TTC549 (cell line): ENCODE data around the gene SLC23A2.
"Not testable (repeated sequence)": the region's sequence is repeated elsewhere in the genome, so short reads cannot be mapped to it uniquely, and the experiment has no call there.

Experiments
- FAIRE-seq: peaks from 2 replicates; lab custom pipeline; 2012; peaks lifted over from hg19 to GRCh38; lab: Jason Lieb, UNC

The SLC23A2 gene

DNA sequence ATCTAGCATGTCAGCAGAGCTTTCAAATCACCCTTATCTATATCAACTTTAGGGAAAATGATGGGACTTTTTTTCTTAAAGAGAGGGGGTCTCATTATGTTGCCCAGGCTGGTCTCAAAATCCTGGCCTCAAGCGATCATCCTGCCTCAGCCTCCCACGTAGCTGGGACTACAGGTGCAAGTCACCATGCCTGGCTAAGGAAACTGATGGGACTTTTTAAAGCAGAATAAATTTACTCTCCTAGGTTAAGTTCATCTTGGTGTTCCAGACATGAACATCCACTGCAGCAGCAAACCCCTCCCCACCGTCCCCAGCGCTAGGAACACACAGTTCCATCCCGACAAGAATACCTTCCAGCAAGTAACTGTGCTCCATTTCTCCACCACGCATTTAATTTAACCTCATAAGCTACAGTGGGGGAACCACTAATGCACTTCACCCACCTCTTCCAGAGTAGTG lies 64.9 kb downstream of the SLC23A2 start:
- FAIRE-seq, result no peak

DNA sequence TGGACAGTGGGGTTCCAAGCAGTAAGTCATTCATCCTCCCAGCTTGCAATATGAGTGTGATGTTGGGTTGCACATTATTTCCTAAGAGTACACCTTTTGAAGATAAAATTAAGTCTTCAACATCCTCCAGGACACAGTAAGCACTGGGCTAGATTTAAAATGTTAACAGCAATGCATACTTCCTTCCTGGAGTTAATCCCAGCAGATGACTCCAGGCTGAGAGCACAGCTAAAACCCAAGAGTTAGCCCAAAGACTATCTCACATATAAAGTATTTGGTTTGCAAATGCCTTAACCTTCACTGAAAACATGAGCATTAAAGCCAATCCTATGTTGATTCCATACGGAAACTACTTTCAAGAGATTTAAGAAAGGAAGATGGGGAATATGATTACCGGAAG lies 69.2 kb downstream of the SLC23A2 start:
- FAIRE-seq, result no peak

DNA sequence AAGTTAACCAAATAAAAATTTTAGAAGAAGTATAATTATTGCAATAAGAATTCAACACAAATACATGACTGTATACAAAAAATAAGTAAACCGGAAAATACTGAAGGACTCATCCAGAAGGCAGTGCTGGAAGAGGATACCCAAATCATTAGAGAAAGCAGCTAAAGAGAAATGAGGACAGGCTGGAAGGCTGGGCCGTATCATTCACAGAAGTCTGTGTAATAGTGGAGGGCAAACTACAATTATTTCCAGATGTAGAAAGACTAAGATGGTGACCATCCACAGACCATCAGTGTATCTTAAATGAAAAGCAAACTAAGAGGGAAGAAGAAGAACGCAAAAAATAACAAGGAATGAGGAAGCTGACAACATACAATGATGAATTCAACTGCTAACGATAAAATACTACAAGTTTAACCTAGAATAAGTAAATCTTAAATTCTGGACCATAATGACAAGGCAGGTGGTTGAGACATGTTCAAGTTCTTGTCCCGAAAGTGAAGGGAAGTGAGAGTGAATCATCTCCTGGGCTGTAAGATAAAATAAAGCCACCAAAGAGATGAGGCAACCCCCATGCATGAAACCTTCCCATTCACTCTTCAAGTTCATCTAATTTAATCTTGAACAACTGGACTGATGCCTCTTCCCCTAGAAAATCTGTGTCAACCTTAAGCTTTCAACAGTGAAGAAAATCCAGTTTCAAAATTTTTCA lies 71.5 kb downstream of the SLC23A2 start:
- no peak for FAIRE-seq

DNA sequence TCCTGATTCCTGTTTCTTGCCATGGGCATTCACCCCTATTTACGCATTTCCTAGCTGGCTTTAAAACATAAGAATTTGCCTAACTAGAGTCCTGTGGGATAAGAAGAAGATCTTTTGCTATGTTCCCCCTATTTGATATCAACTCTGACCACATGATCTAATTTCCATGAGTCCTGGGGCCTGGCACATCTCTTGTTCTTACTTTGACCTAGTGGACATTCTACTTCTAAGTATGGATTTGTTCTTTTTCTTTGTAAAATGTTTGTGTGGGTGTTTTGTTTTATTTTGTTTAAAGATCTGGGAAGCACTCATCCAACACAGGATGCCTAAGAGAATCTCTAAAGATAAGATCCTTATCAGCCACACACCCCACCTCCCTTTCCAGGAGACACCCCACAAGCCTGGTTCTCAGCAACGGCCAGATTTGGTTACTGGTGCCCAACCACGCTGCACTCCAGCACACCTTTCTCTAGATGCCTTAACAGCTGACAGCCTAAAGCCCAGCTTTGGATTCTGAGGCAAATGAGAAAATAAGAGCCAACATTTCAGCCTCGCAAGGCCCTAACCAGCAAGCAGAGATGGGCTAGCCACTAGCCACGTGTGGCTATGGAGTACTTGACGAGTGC lies 74.7 kb downstream of the SLC23A2 start:
- no peak for FAIRE-seq

DNA sequence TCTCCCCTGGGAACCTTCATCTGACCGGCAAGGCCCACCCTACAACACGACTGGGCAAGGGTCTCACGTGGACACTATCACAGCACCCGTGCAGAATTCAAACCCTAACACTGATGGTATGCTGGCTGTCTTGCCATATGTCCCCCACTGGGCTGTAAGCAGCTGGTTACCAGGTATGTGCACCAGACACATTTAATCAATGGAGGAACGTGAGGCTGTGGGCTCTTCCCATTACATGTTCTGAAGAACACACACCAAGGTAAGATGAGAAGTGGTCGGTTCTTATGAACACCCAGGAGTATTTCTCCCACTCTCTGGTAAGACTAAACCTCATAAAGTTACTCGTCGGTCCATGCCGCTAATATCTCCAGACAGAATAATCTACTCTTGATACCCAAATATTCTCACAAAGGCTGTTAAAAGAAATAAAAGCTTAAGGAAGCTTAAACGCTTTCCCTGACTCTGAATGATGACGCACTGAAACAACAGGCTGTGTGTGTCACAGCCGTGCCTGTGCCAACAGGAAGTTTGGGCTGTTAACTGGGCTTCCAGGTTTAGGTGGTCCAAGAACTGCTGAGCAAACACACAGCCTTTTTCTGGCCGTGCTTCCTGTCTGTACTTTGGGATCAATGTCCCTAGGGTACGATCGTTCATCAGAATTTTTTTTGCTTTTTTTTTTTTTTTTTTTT lies 75.3 kb downstream of the SLC23A2 start:
- no peak for FAIRE-seq

DNA sequence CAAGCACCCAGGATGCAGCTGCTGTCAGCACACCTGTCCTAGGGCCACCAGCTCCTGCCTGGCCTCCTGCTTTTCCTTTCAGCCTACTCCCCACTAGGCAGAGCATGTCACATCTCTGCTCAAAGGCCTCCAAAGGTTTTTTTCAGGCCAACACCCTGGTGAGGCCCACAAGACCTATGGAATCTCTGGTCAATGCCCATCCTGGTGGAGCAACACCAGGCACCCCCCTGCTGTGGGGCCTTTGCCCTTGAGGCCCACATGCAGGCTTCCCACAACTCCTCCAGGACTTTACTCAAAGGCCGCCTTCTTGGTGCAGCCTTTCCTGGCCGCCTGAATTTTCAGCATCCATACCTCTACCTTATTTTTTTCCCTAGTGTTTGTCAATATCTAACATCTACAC lies 76.9 kb downstream of the SLC23A2 start:
- no peak for FAIRE-seq

DNA sequence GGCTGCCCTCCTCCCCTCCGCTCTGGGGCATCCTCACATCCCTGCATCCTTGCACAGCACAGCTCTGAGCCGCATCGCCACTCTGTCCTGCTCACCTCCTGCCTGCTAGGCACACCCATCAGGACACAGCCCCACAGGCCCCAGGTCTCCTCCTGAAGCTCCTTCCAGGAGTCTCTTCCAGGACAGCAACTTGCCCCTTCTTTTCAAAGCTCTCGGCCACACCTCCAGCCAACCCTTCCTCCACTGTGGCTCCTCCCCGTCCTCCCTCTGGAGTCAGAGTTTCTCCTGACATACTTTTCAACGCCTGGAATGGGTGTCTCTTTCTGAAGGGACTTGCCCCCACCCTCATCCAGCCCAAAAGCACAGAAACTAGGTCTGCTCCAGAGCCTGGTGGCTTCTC lies 77.3 kb downstream of the SLC23A2 start:
- no peak for FAIRE-seq

DNA sequence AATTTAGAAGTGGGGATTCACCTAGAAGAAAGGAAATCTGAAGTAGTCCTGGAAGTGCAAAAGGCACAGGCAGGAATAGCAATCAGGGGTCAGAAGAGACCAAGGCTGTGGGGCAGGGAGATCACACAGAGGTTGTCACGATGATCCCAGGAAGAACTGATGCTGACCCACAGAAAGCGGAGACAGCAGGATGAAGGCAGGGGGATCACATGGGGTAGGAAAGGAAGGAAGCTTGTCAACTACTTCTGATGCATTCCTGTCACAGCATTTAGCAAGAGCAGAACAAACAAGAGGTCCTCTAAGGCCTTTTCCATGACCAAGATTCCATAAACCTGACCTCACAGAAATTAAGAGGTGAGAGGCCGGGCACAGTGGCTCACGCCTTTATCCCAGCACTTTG lies 79.1 kb downstream of the SLC23A2 start:
- FAIRE-seq, result no peak

DNA sequence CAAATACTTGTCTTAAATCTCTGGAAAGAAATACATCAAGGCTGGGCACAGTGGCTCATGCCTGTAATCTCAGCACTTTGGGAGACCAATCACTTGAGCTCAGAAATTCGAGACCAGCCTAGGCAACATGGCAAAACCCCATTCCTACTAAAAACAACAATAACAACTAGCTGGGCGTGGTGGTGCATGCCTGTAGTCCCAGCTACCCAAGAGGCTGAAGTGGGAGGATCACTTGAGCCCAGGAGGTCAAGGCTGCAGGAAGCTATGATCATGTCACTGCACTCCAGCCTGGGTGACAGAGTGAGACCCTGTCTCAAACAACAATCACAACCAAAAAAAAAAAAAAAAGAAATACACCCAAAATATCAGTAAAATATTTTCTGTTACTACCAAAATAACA lies 80.0 kb downstream of the SLC23A2 start:
- not testable (repeated sequence) for FAIRE-seq

DNA sequence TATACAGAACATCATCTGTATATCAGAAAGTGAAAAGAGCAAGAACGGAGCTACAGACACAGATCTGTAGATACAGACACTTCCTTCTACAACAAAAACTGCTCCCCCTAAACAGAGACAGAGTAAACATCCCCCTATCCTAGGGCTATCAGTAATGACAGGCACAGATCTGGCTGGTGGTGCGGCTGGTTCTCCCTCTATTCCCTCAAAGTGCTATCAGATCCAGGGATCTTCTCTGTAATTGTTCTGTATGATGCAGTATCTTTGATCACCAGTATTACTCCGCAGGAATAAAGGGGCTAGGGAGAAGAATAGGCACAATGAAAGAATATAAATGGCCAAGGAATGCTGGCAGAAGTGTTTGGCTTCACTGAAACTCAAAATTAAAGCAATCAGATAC lies 80.7 kb downstream of the SLC23A2 start:
- FAIRE-seq, result no peak

DNA sequence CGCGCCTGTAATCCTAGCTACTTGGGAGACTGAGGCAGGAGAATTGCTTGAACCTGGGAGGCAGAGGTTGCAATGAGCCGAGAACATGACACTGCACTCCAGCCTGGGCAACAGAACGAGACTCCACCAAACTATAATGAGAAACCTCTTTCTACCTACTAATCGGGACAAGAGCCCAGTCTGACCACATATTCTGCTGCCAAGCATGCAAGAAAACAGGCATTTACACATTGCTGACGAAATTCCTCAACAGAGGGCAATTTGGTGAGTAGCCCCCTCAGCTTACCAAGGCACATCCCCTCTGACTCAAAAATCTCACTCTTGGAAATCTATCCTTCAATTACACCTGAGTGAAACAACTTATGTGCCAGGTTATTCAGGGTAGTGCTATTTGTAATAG lies 81.2 kb downstream of the SLC23A2 start:
- FAIRE-seq, result no peak

DNA sequence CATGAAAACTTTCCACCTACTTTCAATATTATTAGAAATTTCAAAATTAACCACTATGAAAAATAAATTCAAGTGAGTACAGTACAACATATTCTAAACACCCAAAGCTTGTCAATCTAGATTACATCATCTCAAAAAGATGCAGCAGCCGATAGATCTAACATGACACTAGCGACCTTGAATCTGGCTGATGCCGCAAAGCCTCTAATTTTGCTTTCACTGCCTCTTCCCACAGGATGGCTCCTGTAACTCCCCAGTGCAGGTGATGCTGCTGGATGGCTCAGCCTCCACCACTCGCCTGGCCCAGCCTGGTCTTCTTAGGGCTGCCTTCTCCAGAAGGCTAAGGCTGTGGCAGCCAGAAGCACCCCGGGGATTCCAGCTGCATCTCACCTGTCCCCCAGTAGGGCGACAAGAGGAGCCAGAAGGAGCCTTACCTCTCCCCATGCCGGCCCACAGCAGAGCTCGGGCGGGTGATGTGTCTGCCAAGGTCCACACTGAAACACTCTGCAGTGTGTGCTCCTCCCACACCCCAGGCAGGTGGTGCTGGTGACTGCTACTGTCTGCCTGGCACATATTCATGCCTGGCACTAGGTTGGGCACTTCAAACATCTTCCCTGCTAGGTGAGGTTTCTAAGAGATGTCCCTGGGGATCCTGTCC lies 82.1 kb downstream of the SLC23A2 start:
- FAIRE-seq, result no peak

DNA sequence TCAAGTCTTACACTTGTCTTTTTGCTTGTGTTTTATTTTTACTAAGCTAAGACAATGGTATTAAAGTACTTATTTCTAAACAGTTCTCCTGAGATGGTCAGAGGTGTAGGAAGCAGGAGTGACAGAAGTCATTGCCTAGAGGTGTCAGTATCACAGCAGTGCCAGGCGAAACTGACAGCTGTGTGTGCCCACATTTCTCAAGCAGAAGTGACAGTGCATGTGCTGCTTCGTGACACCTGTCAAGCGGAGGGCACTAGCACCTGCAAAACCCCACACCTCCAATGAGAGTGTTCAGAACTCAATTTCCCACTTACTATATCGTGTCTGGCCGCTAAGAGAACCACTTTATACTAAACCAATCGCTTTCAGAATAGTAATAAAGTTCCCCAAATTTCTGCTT lies 82.8 kb downstream of the SLC23A2 start:
- FAIRE-seq, result no peak

DNA sequence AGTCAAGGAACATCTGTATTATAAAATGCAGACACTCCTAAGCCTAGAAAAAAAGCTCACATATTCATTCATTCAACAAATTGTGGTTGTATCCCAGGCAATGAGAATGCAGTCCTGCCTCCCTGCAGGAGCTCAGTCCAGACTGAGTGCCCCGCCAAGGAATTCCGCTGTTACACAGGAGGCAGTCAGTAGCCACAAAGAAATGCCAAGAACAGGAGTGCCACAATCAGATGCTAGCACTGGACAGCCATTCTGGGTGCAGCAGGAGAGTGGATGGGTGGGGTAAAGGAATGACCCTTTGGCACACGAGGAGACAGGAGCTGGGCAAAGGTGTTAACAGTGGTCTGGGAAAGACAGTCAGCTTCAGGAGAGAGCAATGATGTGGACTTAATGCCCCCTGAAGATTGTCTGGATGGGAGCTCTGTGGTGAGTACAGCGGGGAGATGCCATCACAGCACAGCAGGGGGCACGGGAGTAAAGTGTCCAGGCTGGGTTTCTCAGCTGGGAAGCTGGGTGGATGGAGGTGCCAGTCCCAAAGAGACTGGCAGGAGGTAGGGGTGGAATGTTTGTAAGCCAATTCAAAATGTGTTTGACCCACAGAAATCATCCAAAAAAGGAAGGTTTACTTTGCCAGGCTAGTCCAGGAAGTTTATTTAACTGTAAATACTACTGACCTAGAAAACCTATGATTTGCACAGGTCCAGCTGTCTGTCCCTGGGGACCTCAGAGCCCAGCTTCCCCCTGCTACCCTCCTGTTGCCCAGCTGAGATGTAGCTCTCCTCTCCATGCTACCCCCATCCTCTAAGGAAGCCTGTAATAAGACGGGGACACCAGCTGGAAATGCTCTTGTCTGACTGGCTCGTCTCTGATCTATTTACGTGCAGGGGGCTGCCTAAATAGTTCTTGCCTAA lies 84.1 kb downstream of the SLC23A2 start:
- no peak for FAIRE-seq

DNA sequence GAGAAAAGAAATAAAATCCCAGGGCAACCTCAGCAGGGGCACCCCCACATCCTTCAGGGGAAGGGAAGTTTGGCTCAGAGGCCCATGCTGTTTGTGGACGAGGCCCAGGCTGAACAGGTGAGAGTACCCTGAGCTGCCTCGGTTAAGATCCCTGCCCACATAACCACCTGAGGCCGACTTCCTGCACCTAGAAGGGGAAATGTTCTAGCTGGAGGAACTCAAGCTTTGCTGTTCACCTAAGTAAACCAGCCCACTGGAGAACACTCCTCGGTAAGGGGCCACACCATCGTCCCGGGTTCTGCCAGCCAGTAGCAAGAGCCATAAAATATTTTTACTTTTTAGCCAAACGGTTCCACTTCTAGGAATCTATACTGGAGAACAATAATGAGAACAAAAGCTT lies 88.2 kb downstream of the SLC23A2 start:
- FAIRE-seq, result no peak

DNA sequence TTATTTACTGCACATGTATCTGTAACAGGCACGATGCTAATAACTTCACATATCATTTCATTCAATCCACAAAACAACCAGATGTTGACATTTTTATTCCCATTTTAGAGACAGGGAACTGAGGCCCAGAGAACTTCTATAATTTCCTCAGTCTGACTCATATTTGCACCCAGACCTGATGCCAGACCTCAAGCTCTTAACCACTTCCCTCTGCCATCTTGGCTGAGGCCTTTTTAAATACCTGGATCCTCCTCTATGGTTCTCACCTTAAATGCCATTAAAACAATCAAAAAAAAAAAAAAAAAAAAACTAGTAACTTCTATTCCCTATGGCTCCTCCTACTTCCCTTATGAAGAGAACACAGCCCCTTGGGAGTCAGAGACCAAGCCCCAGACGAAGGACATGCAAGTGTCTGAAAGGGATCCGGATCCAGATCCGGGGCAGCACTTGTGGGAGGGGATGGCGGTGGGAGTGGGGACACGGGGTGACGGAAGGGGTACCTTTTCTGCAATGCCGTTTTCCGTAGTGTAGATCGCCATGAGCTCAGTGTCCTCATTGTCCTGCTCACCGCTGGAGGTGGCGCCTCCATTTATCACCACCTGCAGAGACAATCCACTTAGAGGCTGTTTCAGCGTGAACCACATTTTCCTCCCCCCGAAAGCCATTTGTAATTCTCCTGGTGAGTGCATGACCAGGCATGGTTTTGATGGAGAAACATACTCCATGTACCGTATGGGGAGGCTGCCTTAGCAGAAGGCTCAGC lies 88.7 kb downstream of the SLC23A2 start:
- no peak for FAIRE-seq

DNA sequence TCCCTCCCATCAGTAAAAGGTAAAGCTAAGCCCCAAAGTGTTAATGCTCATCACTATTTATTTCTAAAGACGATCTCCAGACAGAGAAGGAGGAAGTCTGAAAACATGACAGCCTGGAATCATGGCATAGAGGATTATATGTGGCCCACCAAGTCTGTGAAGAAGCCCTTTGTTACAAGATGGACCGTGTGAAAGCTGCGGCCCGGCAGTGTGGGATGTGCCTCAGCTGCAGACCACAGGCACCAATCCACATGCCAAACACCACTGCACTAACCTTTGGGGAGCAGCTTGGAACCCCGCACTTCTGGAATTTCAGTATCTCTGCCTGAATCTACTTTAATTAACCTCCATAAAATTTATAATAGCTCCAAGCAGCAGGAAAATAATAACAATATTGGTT lies 90.4 kb downstream of the SLC23A2 start:
- no peak for FAIRE-seq

DNA sequence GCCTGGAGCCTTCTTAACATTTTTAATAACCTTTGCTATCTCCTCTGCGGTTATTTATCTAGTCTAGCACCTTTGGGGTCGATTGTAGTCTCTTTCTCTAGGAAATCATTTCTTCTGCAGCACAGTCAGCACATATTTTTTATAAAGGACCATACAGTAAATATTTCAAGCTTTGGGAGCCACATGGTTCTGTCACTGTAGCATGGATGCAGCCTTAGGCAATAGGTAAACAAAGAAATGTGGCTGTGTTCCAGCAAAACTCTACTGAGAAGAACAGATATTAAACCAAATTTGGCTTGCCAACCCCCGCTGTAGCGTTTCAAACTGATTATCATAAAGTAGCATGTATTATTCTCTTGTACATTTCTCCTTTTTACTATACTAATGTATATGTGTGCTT lies 95.7 kb downstream of the SLC23A2 start:
- FAIRE-seq, result no peak

DNA sequence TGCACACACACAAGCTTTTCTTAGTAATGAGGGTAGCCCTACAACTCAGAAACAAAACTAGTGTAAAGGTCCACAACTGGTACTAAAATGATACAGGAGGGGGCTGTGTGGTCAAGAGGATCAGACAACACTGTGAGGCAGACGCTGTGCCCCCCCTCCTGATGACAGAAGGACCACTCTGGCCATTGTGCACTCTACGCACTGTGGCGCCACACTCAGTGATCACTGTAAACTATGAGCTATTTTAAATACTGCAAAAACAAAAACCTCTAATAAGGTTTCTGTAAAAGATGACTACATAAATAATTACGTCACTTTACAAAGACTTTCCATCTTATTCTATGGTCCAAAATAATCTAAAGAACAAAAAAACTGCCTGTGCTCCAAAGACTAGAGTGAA lies 96.1 kb downstream of the SLC23A2 start:
- no peak for FAIRE-seq

DNA sequence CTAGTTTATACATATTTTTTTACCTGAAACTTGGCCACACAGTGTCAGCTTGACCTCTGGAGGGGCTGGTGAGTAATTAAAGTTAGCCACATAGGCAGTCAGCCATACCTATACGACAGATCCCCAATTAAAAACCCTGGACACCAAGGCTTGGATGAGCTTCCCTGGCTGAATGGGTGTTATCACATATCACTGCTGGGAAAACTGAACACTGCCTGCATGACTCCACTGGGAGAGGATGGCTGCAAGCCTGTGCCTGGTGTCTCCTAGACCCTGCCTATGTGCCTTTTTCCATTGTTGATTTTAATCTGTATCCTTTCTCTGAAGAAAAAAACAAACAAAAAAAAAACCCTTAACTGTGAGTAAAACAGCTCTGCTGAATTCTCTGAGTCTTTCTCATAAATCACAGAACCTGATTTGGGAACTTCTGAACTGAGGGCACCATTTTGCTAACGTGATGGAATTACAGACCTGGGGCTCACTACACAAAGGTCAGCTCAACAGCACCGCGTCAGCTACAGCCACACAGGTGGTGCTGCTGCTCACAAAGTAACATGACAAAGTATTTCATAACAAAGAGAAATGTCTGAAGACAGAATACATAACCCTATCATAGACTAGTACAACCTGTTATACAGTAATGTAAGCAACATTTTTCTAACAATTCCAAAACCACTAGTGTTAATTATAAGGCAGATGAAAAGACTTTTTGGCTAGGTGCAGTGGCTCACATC lies 97.0 kb downstream of the SLC23A2 start:
- no peak for FAIRE-seq

DNA sequence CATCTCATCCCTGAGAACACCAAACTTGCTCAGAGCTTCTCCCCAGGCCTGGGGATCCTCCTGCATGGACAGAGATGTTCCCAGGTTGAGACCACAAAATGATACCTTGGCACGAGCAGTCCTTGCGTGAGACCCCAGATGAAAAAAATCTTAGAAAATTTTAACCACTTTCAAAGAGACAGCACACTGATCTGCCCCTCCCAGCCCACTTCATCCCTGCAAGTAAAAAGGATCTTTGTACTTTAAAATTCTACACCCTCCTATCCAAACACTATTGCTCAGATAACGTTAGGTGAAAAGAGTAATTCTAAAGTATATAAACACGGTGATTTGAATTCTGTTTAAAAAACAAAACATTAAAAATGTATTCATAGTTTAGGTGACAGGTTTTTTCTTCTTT lies 98.5 kb downstream of the SLC23A2 start:
- no peak for FAIRE-seq
